Lower lobe of right lung (tissue), 2 donors: ENCODE results near the gene PEX11B. TPM values are rescaled to one million over a fixed set of nuclear protein-coding genes. Genes with fewer than 3 reads are reported as not detected.

Source experiments
- ATAC-seq, 2 donors: fragments of 200-7000 bp; cut with Tn5 transposase; one replicate each; pipeline ENCODE4 v1.9.1; 2020 to 2022; ENCODE audit warnings: mild to moderate bottlenecking in 2 of 2, moderate library complexity in 2 of 2
- DNase-seq: peaks from one replicate; pipeline ENCODE4 v3.0.0-alpha.2; 2020
- H3K27ac ChIP-seq: fragments of 200-600 bp; one replicate; pipeline ENCODE4 v1.8.0; 2022
- H3K27me3 ChIP-seq: fragments of 200-600 bp; one replicate; pipeline ENCODE4 v1.8.0; 2022; ENCODE audit warnings: low read depth
- H3K36me3 ChIP-seq: fragments of 200-600 bp; one replicate; pipeline ENCODE4 v1.8.0; 2022; ENCODE audit warnings: mild to moderate bottlenecking
- H3K4me1 ChIP-seq: fragments of 200-600 bp; one replicate; pipeline ENCODE4 v1.8.0; 2022
- H3K4me3 ChIP-seq: fragments of 200-600 bp; one replicate; pipeline ENCODE4 v1.8.0; 2022; ENCODE audit warnings: mild to moderate bottlenecking
- H3K9me3 ChIP-seq: fragments of 200-600 bp; one replicate; pipeline ENCODE4 v1.8.0; 2022
- CTCF ChIP-seq: fragments of 200-600 bp; IDR thresholded peaks from one replicate; pipeline ENCODE4 v1.8.0; 2022; ENCODE audit warnings: antibody characterized with exemption, mild to moderate bottlenecking
- intact Hi-C: fragments of 100-400 bp; cut with DNase I; formaldehyde crosslinking; loops from one replicate; pipeline ENCODE4 v1.11.0; 2022
- total RNA-seq: library from RNA; stranded (reverse); fragmentation: NEBNext Ultra II Directional; extraction: Animal tissue kit (Norgen Biotek cat#: 25700); gene quantifications from one replicate; pipeline ENCODE4 v1.2.1, GENCODE V29; 2021
- donor health status: DM: no; HTN: yes; CAD: no; lungs with severe emphysema.

Gene PEX11B
- total RNA-seq, 1 donor from 2014 or later: 28.6 TPM

GRCh38 chr1:145871994-145872924 lies 46.3 kb downstream of the PEX11B start:
- Histone ChIP-seq H3K4me1 (peaks cover 22% of the 10 kb centered on the region), H3K4me3 (peak overlapping the region; percentile 54), H3K27ac (peak overlapping the region; percentile 72), H3K27me3 (peaks cover 6% of the 10 kb centered on the region), H3K36me3 (no peaks in the 10 kb centered on the region), H3K9me3 (no peaks in the 10 kb centered on the region)
- no peak for TF ChIP-seq CTCF
- intact Hi-C loops: no loop called here
- DNase-seq (peak; percentile 65), ATAC-seq (peak; percentile 79 to 80)

GRCh38 chr1:145868232-145868631 lies 50.3 kb downstream of the PEX11B start:
- TF ChIP-seq CTCF: no peak

GRCh38 chr1:145863282-145864018 lies 55.1 kb downstream of the PEX11B start:
- intact Hi-C loops: no loop called here
- H3K9me3 ChIP-seq: no peaks in the 10 kb centered on the region
- DNase-seq (no peak), ATAC-seq (no peak)
- no peak overlapping the region for H3K27ac ChIP-seq
- H3K4me3 ChIP-seq: no peak overlapping the region
- H3K27me3 ChIP-seq: no peaks in the 10 kb centered on the region
- H3K36me3 ChIP-seq: no peaks in the 10 kb centered on the region
- no peak for TF ChIP-seq CTCF
- peaks cover 7% of the 10 kb centered on the region for H3K4me1 ChIP-seq

More at GRCh38 chr1:145868232-145868631, 50.3 kb downstream of the PEX11B start:
- Histone ChIP-seq H3K4me3 (no peak overlapping the region), H3K4me1 (peaks cover 21% of the 10 kb centered on the region), H3K9me3 (no peaks in the 10 kb centered on the region), H3K27ac (no peak overlapping the region), H3K36me3 (no peaks in the 10 kb centered on the region), H3K27me3 (peaks cover 6% of the 10 kb centered on the region)
- intact Hi-C loops: no loop called here
- ATAC-seq: no peak
- no peak for DNase-seq

Other genes with a start within 250 kb of the PEX11B start
- gene PDZK1, start 211.3 kb downstream of the PEX11B start, total RNA-seq: not detected
- gene CD160, start 199.2 kb downstream of the PEX11B start, total RNA-seq: 1.1 TPM
- gene RNF115, start 94.6 kb downstream of the PEX11B start, total RNA-seq: 14.2 TPM
- 26.3 TPM for gene POLR3C, start 94.5 kb downstream of the PEX11B start, total RNA-seq
- 2.5 TPM for gene NUDT17, start 73.1 kb downstream of the PEX11B start, total RNA-seq
- gene PIAS3, start 59.6 kb downstream of the PEX11B start, total RNA-seq: 27.7 TPM
- gene ANKRD35, start 32.9 kb downstream of the PEX11B start, total RNA-seq: 1.5 TPM
- 7.7 TPM for gene ITGA10, start 8.7 kb downstream of the PEX11B start, total RNA-seq
- 109 TPM for gene RBM8A, start 8.8 kb upstream of the PEX11B start, total RNA-seq
- gene LIX1L, start 39.3 kb upstream of the PEX11B start, total RNA-seq: 30.9 TPM
- gene ANKRD34A, start 45.9 kb upstream of the PEX11B start, total RNA-seq: 0.41 TPM
- gene POLR3GL, start 46.0 kb upstream of the PEX11B start, total RNA-seq: 25.4 TPM
- 1,554 TPM for gene TXNIP, start 77.9 kb upstream of the PEX11B start, total RNA-seq
- not detected for gene HJV, start 103.0 kb upstream of the PEX11B start, total RNA-seq
- gene NBPF10, start 226.1 kb upstream of the PEX11B start, total RNA-seq: 3.2 TPM